Activated naive CD4-positive, alpha-beta T cell treated with Interleukin-2 at 50 U/mL for 16 hours (primary cell): ENCODE measurements around the gene GALNT18.

Experiments
- DNase-seq: peaks from one replicate; pipeline ENCODE4 v3.0.0-alpha.2; 2020

Gene GALNT18

GRCh38 chr11:11401960-11402535, 219.8 kb downstream of the GALNT18 start:
- DNase-seq, result no peak

- DNase-seq, result no peak
Measured at GRCh38 chr11:11400635-11401232, 221.1 kb downstream of the GALNT18 start.

- no peak for DNase-seq
Measured at GRCh38 chr11:11400121-11400520, 221.7 kb downstream of the GALNT18 start.

GRCh38 chr11:11397781-11398180, 224.0 kb downstream of the GALNT18 start:
- no peak for DNase-seq

GRCh38 chr11:11397036-11397415, 224.8 kb downstream of the GALNT18 start:
- no peak for DNase-seq

GRCh38 chr11:11396301-11397035, 225.3 kb downstream of the GALNT18 start:
- no peak for DNase-seq

GRCh38 chr11:11395126-11395525, 226.7 kb downstream of the GALNT18 start:
- DNase-seq, result no peak

- no peak for DNase-seq
Measured at GRCh38 chr11:11394241-11394640, 227.6 kb downstream of the GALNT18 start.

- DNase-seq, result no peak
Measured at GRCh38 chr11:11391796-11392463, 229.9 kb downstream of the GALNT18 start.

- no peak for DNase-seq
Measured at GRCh38 chr11:11391169-11391568, 230.6 kb downstream of the GALNT18 start.

- DNase-seq, result no peak
Measured at GRCh38 chr11:11390068-11390771, 231.6 kb downstream of the GALNT18 start.

GRCh38 chr11:11389238-11389637, 232.6 kb downstream of the GALNT18 start:
- no peak for DNase-seq

GRCh38 chr11:11387622-11388305, 234.0 kb downstream of the GALNT18 start:
- DNase-seq, result no peak

- DNase-seq, result no peak
Measured at GRCh38 chr11:11387207-11387606, 234.6 kb downstream of the GALNT18 start.

GRCh38 chr11:11384829-11385228, 237.0 kb downstream of the GALNT18 start:
- no peak for DNase-seq

- no peak for DNase-seq
Measured at GRCh38 chr11:11383995-11384394, 237.8 kb downstream of the GALNT18 start.

GRCh38 chr11:11382858-11383532, 238.8 kb downstream of the GALNT18 start:
- DNase-seq, result no peak

GRCh38 chr11:11381471-11382105, 240.2 kb downstream of the GALNT18 start:
- DNase-seq, result no peak

GRCh38 chr11:11380883-11381282, 240.9 kb downstream of the GALNT18 start:
- no peak for DNase-seq

GRCh38 chr11:11380340-11380739, 241.5 kb downstream of the GALNT18 start:
- DNase-seq, result no peak

GRCh38 chr11:11379661-11380060, 242.1 kb downstream of the GALNT18 start:
- DNase-seq, result no peak
